Measurements from ENCODE around the gene CSRP1. TPM values are rescaled to one million over a fixed set of nuclear protein-coding genes. Genes with fewer than 3 reads are reported as not detected.
A peak's percentile ranks its signal among the peaks of the same experiment; 100 is the strongest.
"Not testable (repeated sequence)": the region's sequence is repeated elsewhere in the genome, so short reads cannot be mapped to it uniquely, and the experiment has no call there.

Gene CSRP1
- polyA plus RNA-seq, 2 of the 4 experiments (the other 2 are of a cell fraction), result 277 to 655 TPM

DNA sequence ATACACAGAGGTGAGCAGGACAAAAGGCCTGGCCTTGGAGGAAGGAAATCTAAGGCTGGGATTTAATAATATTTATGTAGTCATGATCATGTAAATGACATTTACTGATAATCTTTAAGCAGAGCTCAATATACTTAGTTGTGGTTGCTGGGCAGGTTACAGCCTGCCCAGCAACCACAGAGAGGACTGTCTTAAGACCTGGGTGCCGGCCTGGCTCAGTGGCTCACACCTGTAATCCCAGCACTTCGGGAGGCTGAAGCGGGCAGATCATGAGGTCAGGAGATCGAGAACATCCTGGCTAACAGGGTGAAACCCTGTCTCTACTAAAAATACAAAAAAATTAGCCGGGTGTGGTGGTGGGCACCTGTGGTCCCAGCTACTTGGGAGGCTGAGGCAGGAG lies 42.6 kb upstream of the CSRP1 start:
- POLR2A ChIA-PET; DNase-seq (ENCODE audit: low read depth in 1 of 2, low spot score in 1 of 2); H3K27ac ChIP-seq; ATAC-seq; H3K4me2 ChIP-seq; H3K4me3 ChIP-seq; H3K9me3 ChIP-seq; FAIRE-seq: not testable (repeated sequence)
- CTCF ChIA-PET, result interaction anchor here (1.3 to 6.0 kb wide), 5 partner anchors 10 to 160 kb away, joined by 3 to 25 read pairs (median 18); no protein-coding TSS in a partner anchor
- peaks cover 17% of the 10 kb centered on the region for H3K4me1 ChIP-seq
- WGBS (ENCODE audit: missing lambda C conversion rate), result 90% methylated on average over 5 of the region's 5 CpGs

DNA sequence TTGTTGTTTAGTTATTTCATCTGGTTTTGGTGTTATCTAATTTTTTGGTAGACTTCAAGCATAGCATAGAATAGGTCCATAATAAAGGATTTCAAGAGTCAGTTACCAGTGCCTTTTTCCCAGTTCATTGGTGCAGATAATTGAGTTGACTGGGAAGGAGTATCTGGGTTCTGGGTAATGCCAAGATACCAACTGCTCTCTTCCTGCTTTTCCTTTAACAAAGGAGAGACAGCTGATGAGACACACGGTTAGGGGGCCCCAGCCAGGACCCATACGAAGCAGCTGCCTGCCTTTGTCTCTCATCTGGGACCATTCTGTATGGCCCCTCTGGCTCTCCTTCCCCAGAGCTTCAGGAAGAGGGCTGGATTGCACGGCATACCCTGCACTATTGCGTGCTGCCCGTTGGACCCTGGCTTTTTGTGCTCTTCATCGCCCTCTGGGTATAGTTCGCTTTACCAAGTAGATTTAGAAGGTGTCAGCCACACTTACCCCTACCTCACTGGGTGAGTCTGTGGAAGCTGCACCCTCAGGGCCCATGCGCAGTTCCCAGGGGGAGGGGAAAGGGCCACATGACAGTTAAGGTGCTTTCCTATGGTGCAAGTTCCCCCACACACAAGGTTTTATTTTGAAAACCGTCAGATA lies 39.0 kb upstream of the CSRP1 start:
- Histone ChIP-seq H3K4me3 (no peak overlapping the region), H3K27ac (peak overlapping the region in 1 of 2 experiments; percentile 70; a peak in 3 of 6 replicates), H3K4me1 (peaks cover 6% of the 10 kb centered on the region; the same call in 1 of the 3 replicates), H3K4me2 (peak overlapping the region; percentile 50), H3K9me3 (no peaks in the 10 kb centered on the region)
- no peak for TF ChIP-seq HEYL (CRISPR knock-in tag; IDR thresholded peaks at IDR 0.05)
- TF ChIP-seq POLR2AphosphoS2 (conservative IDR thresholded peaks at IDR 0.05; ENCODE audit: low read length), result no peak
- TF ChIP-seq, protein P1, sequence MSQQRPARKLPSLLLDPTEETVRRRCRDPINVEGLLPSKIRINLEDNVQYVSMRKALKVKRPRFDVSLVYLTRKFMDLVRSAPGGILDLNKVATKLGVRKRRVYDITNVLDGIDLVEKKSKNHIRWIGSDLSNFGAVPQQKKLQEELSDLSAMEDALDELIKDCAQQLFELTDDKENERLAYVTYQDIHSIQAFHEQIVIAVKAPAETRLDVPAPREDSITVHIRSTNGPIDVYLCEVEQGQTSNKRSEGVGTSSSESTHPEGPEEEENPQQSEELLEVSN (IDR thresholded peaks at IDR 0.05; ENCODE audit: borderline replicate concordance, low read depth), result no peak
- no peak for TF ChIP-seq CEBPB (IDR thresholded peaks at IDR 0.05)
- no peak for TF ChIP-seq KDM5A (IDR thresholded peaks at IDR 0.05)
- no peak for TF ChIP-seq ZC3H11A (IDR thresholded peaks at IDR 0.05)
- TF ChIP-seq, protein P2, sequence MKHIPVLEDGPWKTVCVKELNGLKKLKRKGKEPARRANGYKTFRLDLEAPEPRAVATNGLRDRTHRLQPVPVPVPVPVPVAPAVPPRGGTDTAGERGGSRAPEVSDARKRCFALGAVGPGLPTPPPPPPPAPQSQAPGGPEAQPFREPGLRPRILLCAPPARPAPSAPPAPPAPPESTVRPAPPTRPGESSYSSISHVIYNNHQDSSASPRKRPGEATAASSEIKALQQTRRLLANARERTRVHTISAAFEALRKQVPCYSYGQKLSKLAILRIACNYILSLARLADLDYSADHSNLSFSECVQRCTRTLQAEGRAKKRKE (CRISPR knock-in tag; IDR thresholded peaks at IDR 0.05; ENCODE audit: low read depth), result no peak
- no peak for TF ChIP-seq EP300 (IDR thresholded peaks at IDR 0.05)
- no peak for TF ChIP-seq FOSB (CRISPR knock-in tag; IDR thresholded peaks at IDR 0.05)
- TF ChIP-seq PHF8 (IDR thresholded peaks at IDR 0.05; ENCODE audit: borderline replicate concordance, low read depth), result no peak
- TF ChIP-seq CBX8 (IDR thresholded peaks at IDR 0.05), result no peak
- TF ChIP-seq ZNF302 (CRISPR knock-in tag; IDR thresholded peaks at IDR 0.05), result no peak
- TF ChIP-seq, protein P3, sequence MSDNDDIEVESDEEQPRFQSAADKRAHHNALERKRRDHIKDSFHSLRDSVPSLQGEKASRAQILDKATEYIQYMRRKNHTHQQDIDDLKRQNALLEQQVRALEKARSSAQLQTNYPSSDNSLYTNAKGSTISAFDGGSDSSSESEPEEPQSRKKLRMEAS (IDR thresholded peaks at IDR 0.05), result no peak
- TF ChIP-seq TFCP2L1 (CRISPR knock-in tag; IDR thresholded peaks at IDR 0.05), result no peak
- TF ChIP-seq, protein P4, sequence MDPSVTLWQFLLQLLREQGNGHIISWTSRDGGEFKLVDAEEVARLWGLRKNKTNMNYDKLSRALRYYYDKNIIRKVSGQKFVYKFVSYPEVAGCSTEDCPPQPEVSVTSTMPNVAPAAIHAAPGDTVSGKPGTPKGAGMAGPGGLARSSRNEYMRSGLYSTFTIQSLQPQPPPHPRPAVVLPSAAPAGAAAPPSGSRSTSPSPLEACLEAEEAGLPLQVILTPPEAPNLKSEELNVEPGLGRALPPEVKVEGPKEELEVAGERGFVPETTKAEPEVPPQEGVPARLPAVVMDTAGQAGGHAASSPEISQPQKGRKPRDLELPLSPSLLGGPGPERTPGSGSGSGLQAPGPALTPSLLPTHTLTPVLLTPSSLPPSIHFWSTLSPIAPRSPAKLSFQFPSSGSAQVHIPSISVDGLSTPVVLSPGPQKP (IDR thresholded peaks at IDR 0.05; ENCODE audit: low read depth, low read length), result no peak
- ChIA-PET POLR2A (no interaction called here), CTCF (interaction anchor here (0.8 to 5.2 kb wide), 15 partner anchors 9 to 350 kb away, joined by 3 to 48 read pairs (median 7); no protein-coding TSS in a partner anchor)
- FAIRE-seq (no peak), DNase-seq (ENCODE audit: low read depth in 1 of 2, low spot score in 1 of 2) (peak; percentile 47 to 55), ATAC-seq (peak; percentile 96 to 98)
- 27% methylated on average over 9 of the region's 9 CpGs for WGBS (ENCODE audit: missing lambda C conversion rate)

DNA sequence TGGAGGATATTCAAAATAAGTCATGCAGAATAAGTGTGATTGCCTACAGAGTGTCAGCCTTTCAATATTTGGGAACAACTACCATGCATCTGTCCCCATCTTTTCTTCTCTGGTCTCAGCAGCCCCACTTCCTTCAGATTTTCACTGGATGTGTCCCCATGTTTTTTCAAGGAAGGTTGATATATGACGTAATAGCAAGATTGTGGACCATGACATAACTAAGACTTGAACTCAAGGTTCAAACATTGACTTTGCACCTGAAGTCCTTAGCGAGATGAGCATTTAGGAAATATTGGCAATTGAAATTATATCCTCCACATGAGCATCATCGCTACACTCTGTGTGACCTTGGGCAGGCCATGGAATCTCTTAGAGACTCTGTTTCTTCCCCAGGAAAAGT lies 37.8 kb upstream of the CSRP1 start:
- FAIRE-seq (no peak), DNase-seq (ENCODE audit: low read depth in 1 of 2, low spot score in 1 of 2) (no peak), ATAC-seq (no peak)
- no peak for TF ChIP-seq ESRRA (IDR thresholded peaks at IDR 0.05; ENCODE audit: borderline replicate concordance, low read length)
- TF ChIP-seq KDM1A (IDR thresholded peaks at IDR 0.05; ENCODE audit: low read depth), result no peak
- TF ChIP-seq TFCP2L1 (CRISPR knock-in tag; IDR thresholded peaks at IDR 0.05), result no peak
- TF ChIP-seq CEBPB (IDR thresholded peaks at IDR 0.05), result no peak
- TF ChIP-seq EHF (CRISPR knock-in tag; IDR thresholded peaks at IDR 0.05), result no peak
- TF ChIP-seq KDM5A (IDR thresholded peaks at IDR 0.05), result no peak
- peaks cover 6% of the 10 kb centered on the region; the same call in 1 of the 3 replicates for H3K4me1 ChIP-seq
- H3K27ac ChIP-seq, result no peak overlapping the region
- ChIA-PET CTCF (interaction anchor here (0.7 to 5.2 kb wide), 11 partner anchors 9 to 591 kb away, joined by 3 to 48 read pairs (median 5); no protein-coding TSS in a partner anchor), POLR2A (no interaction called here)
- H3K9me3 ChIP-seq, result no peaks in the 10 kb centered on the region
- H3K4me2 ChIP-seq, result no peak overlapping the region
- WGBS (ENCODE audit: missing lambda C conversion rate), result 96% methylated on average over 3 of the region's 3 CpGs
- H3K4me3 ChIP-seq, result no peak overlapping the region
